ENCODE data around the gene PARD3. TPM values are rescaled to one million over a fixed set of nuclear protein-coding genes. Genes with fewer than 3 reads are reported as not detected.
A peak's percentile ranks its signal among the peaks of the same experiment; 100 is the strongest.

Gene PARD3
- total RNA-seq, 1 donor: 42.1 TPM

DNA sequence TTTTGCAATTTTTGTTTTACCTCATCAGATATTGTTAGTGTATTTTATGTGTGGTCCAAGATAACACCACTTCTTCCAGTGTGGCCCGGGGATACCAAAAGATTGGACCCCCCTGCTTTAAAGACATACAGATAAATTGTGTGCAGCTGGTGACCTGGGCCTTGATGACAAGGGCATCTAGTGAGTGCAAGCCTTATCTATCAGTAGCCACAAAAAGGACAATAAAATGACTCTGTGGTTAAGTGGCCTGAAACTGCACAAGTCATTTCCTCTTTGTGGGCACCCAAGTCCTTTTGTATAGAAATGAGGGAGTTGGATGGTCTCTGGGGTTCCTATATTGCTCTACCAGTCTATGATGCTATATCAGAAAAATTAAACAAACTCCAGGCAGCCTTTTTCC is 98.1 kb downstream of the PARD3 start:
- no peak overlapping the region for H3K4me3 ChIP-seq (ENCODE audit: low read depth, low read length)
- no peak for DNase-seq (ENCODE audit: low read depth)
- TF ChIP-seq, protein P1, sequence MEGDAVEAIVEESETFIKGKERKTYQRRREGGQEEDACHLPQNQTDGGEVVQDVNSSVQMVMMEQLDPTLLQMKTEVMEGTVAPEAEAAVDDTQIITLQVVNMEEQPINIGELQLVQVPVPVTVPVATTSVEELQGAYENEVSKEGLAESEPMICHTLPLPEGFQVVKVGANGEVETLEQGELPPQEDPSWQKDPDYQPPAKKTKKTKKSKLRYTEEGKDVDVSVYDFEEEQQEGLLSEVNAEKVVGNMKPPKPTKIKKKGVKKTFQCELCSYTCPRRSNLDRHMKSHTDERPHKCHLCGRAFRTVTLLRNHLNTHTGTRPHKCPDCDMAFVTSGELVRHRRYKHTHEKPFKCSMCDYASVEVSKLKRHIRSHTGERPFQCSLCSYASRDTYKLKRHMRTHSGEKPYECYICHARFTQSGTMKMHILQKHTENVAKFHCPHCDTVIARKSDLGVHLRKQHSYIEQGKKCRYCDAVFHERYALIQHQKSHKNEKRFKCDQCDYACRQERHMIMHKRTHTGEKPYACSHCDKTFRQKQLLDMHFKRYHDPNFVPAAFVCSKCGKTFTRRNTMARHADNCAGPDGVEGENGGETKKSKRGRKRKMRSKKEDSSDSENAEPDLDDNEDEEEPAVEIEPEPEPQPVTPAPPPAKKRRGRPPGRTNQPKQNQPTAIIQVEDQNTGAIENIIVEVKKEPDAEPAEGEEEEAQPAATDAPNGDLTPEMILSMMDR (IDR thresholded peaks at IDR 0.05; ENCODE audit: insufficient read depth, low read length): no peak

DNA sequence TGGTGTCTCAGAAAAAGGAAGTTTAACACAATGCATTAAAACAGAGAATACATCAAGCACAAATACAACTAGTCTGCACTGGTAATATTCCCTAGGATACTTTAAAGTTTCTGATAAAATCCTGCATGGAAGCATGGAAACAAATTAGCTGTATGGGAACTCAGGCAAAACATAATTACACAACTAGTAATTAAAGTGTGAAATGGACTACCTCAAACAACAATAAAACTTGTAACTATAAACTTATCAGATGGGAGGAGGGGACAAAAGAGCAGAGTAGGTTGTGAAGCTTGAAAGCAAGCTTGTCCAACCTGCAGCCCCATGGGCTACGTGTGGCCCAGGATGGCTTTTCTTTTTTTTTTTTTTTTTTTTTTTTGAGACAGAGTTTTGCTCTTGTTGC is 98.9 kb downstream of the PARD3 start:
- TF ChIP-seq, protein P1 (IDR thresholded peaks at IDR 0.05; ENCODE audit: insufficient read depth, low read length): no peak
- H3K4me3 ChIP-seq (ENCODE audit: low read depth, low read length): no peak overlapping the region
- no peak for DNase-seq (ENCODE audit: low read depth)

DNA sequence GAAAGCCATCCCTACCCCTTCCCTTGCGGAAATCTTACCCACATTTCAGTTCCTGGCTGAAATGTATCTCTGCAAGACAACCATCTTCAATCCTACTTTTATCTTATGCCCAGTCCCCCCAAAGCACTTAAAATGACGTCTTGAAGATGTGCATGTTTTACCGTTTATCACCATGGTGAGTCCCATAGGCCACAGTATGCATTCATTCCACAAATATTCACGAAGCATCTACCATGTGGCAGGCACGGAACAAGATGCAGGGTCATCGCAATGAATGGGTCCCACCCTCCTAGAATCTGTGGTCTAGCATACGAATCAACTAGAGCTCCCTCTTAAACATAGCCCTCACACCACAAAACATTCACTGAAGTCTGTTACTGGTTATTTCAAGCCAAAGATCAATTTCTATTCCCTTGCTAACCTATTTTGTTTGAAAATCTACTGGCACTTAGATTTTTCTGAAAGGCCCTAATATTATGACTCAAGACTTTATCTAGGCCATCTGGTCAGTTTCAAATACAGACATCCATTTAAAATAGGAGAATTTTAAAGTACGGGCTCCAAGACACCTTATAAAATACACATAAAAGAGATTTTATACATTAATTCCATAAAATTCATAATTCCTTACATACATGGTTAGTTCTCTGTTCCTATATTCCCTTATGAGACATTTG is 99.4 kb downstream of the PARD3 start:
- H3K4me3 ChIP-seq (ENCODE audit: low read depth, low read length): no peak overlapping the region
- TF ChIP-seq, protein P1 (IDR thresholded peaks at IDR 0.05; ENCODE audit: insufficient read depth, low read length): no peak
- DNase-seq (ENCODE audit: low read depth): peak; percentile 53

DNA sequence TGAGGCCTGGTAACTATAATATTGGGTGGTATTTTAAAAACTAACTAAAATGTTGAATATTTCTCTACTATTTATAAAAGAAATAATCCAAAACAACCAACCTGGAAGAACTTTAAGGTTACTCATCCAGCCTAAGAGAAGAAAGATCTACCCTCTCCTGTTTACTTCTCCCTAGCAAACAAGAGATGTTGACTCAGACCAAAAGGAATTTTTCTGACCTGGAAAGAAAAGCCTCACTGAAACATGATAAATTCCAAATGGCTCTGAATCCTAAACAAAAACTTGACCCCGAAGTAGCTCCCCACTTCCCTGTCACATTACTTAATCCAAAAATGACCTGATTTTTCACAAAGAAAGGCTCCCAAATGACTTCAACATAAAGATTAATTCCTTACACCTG is 101.2 kb downstream of the PARD3 start:
- H3K4me3 ChIP-seq (ENCODE audit: low read depth, low read length): no peak overlapping the region
- TF ChIP-seq, protein P1 (IDR thresholded peaks at IDR 0.05; ENCODE audit: insufficient read depth, low read length): no peak
- DNase-seq (ENCODE audit: low read depth): peak; percentile 39

DNA sequence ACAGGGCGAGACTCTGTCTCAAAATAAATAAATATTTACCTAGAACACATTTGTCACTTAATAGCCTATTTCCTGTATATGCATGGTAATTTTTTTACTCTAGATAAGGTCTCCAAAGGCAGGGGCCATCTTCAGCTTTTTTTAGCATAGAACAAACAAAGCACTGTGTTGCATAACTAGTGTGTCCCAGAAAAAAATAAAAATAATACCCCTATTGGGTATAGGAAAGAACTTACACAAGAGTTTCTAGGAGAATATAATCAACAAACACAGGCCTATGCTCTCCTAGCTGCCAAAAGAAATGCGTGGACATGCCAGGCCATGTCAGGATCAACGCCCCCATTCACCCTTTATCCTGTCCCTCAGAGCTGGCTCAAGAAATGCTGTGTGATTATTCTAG is 103.6 kb downstream of the PARD3 start:
- H3K4me3 ChIP-seq (ENCODE audit: low read depth, low read length): no peak overlapping the region
- DNase-seq (ENCODE audit: low read depth): peak; percentile 45
- TF ChIP-seq, protein P1 (IDR thresholded peaks at IDR 0.05; ENCODE audit: insufficient read depth, low read length): no peak

DNA sequence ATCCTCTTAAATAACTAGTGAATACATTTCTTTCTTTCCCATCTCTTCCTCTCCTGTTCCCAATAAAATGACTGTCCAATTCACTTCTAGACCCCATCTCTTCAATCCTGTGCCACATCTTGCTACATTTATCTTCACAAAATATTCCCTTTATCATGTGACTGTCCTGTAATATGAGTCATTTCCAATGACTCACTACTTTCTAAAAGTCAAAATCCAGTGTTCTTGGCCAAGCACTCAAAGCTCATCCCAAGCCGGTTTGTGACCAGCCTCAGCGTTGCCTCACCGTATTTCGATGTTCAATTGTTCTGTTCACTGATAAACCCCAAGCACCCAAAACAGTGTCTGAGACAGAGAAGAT is 104.7 kb downstream of the PARD3 start:
- DNase-seq (ENCODE audit: low read depth): peak; percentile 89
- TF ChIP-seq, protein P1 (IDR thresholded peaks at IDR 0.05; ENCODE audit: insufficient read depth, low read length): no peak
- H3K4me3 ChIP-seq (ENCODE audit: low read depth, low read length): no peak overlapping the region
